Activated effector memory CD4-positive, alpha-beta T cell treated with Interleukin-2 at 50 U/mL for 16 hours (primary cell): ENCODE measurements around the gene PTPN7.
A peak's percentile ranks its signal among the peaks of the same experiment; 100 is the strongest.
"Not testable (repeated sequence)": the region's sequence is repeated elsewhere in the genome, so short reads cannot be mapped to it uniquely, and the experiment has no call there.

ENCODE experiments used
- DNase-seq: peaks from one replicate; pipeline ENCODE4 v3.0.0-alpha.2; 2020

PTPN7 gene

GRCh38 chr1:202189001-202189790, 28.8 kb upstream of the PTPN7 start:
- peak; percentile 61 for DNase-seq

- no peak for DNase-seq
Observed at GRCh38 chr1:202187697-202188407, 27.4 kb upstream of the PTPN7 start.

- DNase-seq, result no peak
Observed at GRCh38 chr1:202187041-202187671, 26.8 kb upstream of the PTPN7 start.

- DNase-seq, result no peak
Observed at GRCh38 chr1:202186327-202186726, 25.9 kb upstream of the PTPN7 start.

GRCh38 chr1:202184750-202185460, 24.5 kb upstream of the PTPN7 start:
- peak; percentile 46 for DNase-seq

- no peak for DNase-seq
Observed at GRCh38 chr1:202182040-202182877, 21.9 kb upstream of the PTPN7 start.

- no peak for DNase-seq
Observed at GRCh38 chr1:202181586-202181985, 21.2 kb upstream of the PTPN7 start.

- not testable (repeated sequence) for DNase-seq
Observed at GRCh38 chr1:202180751-202181139, 20.3 kb upstream of the PTPN7 start.

- no peak for DNase-seq
Observed at GRCh38 chr1:202179828-202180750, 19.7 kb upstream of the PTPN7 start.

- DNase-seq, result no peak
Observed at GRCh38 chr1:202176949-202177927, 16.8 kb upstream of the PTPN7 start.

- DNase-seq, result no peak
Observed at GRCh38 chr1:202173993-202174392, 13.6 kb upstream of the PTPN7 start.

- no peak for DNase-seq
Observed at GRCh38 chr1:202172015-202172355, 11.6 kb upstream of the PTPN7 start.

GRCh38 chr1:202171292-202172014, 11.1 kb upstream of the PTPN7 start:
- DNase-seq, result no peak

GRCh38 chr1:202170726-202171125, 10.3 kb upstream of the PTPN7 start:
- DNase-seq, result no peak

GRCh38 chr1:202168861-202169260, 8.5 kb upstream of the PTPN7 start:
- DNase-seq, result no peak

- DNase-seq, result no peak
Observed at GRCh38 chr1:202167708-202168415, 7.5 kb upstream of the PTPN7 start.

- not testable (repeated sequence) for DNase-seq
Observed at GRCh38 chr1:202167054-202167453, 6.7 kb upstream of the PTPN7 start.
